ENCODE measurements around the gene ITGAE. TPM values are rescaled to one million over a fixed set of nuclear protein-coding genes. Genes with fewer than 3 reads are reported as not detected.

Gene ITGAE
- total RNA-seq, 1 donor from 2014 or later = 20.3 TPM

DNA sequence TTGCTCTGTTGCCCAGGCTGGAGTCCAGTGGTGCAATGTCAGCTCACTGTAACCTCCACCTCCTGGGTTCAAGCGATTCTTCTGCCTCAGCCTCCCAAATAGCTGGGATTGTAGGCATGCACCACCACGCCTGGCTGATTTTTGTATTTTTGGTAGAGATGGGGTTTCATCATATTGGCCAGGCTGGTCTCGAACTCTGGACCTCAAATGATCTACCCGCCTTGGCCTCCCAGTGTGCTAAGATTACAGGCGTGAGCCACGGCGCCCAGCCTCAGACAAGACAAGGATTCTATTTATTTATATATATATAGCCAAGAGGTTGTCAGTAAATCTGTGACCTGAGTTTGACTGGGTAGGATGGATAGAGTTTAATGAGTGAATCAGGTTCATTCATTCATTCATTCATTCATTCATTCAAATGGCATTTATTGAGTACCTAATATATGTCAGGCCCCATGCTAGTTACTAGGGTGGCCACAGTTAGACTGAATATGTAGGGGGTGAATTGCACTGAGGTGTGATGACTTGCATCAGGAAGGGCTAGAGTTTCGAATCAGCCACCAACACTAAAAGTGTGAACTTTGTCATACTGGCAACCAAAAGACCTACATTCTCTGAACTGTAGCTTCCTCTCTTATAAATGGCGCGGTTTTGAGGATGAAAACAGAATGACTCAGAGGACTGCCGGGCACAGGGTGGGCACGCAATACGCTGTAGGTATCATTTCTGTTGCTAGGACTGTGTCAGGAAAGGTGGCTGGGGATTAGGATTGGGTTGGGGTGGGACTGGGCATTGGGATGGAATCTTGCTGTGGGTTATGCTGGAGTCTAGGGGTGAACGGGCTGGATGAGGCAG lies 37.8 kb downstream of the ITGAE start:
- DNase-seq (ENCODE audit: low read depth in 2 of 2) = no peak

DNA sequence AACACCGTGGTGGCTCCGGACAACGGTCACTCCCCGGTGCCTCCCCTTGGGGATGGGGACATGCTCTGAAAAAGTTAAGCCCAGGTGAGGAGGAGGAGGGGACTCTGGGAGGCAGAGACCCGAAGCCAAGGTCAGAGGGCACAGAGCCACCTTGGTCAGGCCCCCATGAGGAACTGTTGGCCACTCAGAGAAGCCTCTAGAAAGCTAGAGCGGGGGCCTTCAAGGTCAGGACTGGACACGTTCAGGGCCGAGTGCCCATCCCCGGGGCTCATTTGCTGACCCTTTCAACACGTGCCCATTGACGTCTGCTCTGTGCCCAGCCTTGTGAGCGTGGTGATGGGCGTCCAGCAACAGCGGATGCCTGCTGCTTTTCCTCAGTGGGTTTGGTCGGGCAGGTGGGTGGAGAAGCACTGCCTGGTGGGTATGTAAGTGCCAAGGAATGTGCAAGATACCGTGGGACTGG lies 39.0 kb downstream of the ITGAE start:
- DNase-seq (ENCODE audit: low read depth in 2 of 2) = no peak

DNA sequence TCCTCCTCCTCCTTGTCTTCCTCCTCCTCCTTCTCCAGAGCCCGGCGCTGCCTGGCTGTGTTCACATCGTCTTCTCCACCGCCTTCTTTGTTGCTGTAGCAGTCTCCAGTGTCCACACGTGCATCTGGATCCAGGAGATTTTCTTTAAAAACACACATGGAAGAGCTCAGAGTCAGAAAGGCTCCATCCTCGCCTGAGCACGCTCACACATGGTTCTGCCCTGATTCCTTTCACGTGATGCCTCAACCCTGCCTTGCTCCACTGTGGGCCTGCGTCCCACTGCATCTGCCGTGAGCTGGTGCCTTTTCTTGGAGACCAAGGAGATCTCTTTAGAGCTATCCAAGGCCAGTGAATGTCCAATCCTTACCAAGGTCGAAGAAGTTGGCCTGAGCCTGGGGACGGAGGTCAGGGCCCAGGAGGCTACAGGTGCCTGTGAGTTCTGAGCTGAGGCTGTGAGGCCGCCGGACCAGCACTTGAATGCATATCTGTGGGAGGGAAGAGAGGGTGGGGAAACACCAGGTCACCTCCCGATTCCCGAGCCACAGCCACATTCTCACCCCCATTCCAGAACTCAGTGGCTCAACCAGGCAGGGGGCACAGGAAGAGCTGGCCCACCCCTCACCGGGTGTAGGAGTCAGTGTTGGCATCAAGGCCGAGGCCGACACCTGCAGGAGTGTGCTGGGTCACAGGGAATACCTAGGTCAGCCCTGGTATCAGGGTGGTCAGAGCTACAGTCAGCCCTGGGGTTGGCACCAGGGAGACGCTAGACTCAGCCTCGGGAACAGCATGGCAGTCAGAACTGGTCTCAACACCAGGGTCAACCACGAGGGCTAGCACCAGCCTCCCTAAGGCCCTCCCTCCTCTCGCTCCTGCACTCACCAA lies 39.7 kb downstream of the ITGAE start:
- no peak for DNase-seq (ENCODE audit: low read depth in 2 of 2)

DNA sequence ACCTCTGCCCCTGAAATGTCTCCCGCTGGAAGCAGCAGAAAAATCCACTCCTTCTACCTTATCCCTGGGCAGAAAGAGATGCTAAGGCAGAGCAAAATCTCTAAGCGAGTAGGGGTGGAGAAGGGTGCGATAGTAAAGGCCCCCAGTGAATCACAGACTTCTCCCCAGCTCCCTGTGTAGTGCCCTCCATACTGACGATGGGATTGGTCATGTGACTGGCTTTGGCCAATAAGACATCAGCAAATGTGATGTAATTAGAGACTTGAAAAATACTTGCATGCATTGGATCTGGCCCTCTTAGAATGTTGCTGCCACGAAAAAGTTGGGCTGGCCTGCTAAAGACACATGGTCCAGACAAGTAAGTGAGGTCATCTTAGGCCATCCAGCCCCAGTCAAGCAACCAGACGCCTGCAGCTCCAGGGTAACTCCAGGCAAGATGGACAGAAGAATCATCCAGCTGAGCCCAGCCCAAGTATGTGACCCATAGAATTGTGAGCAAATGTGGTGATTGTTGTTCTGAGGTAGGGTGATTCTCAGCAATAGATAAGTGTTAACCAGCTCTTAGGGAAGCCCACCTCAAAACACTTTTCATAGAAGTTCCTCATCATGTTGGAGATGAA lies 41.3 kb downstream of the ITGAE start:
- DNase-seq (ENCODE audit: low read depth in 2 of 2) = no peak

DNA sequence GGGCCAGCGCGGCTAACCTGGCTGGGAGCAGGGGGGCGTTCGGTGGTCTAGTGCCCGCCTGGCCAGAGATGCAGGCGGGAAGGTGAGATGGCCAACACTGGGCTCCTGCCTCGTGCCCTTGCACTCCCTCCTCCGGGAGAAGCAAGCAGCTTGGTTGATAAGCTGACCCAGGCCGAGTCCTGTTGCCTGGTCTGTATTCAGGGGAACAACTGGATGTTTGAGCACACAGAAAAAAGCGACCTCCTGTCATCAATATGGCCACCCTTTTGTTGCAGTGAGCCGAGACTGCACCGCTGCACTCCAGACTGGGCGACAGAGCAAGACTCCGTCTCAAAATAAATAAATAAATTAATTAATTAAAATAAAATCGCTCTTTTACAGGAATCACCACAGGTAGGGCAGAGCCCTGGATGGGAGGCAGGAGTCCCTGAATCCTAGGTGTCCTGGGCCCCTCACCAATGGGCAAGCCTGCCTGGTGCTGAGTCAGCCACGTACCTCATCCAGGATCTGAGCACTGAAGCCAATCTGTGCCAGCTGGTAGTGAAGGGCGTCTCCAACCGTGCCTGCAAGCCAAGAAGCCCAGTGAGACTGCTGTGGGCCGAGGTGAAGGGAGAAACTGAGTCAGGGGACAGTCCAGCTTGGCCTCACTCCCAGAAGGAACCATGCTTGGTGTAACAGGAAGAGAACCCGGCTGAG lies 45.5 kb downstream of the ITGAE start:
- no peak for DNase-seq (ENCODE audit: low read depth in 2 of 2)

DNA sequence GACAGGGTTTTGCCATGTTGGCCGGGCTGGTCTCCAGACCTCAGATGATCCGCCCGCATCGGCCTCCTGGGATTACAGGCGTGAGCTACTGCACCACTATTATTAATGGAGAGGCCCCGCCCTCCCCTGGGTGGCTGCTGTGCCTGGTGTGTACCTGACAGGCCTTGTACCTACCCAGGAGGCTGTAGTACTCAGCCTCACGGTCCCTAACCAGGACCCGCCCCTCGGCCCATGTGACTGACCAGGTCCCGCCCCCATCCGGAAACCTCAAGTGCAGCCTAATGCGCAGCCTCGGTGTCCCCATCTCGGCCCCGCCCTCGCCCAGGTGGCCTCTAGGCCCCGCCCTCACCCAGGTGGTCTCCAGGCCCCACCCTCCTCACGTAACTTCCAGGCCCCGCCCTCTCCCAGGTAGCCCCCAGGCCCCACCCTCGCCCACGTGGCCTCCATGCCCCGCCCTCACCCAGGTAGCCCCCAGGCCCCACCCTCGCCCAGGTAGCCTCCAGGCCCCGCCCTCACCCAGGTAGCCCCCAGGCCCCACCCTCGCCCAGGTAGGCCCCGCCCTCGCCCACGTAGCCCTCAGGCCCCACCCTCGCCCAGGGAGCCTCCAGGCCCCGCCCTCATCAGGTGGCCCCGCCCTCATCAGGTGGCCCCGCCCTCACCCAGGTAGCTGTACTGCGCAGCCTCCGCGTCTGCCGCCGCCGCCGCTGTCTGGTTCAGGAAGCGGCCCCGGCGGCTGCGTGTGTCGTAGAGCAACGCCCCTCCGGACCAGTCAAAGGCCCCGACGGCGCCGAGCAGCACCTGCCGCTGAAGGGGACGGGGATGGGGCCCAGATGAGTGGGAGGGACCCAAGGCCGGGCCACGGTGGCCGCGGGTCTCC lies 46.3 kb downstream of the ITGAE start:
- DNase-seq (ENCODE audit: low read depth in 2 of 2) = no peak

DNA sequence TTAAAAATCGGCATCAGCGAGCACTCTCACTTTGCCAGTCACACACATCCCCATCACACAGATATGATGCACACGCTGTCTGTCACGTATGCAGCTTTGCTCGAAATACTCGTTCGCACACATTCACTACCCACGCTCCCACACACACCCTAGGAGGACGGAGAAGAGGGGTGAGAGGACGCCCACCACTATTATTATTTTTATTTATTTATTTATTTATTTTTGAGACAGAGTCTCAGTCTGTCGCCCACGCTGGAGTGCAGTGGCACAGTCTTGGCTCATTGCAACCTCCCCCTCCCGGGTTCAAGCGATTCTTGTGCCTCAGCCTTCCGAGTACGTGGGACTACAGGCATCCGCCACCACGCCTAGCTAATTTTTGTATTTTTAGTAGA lies 46.9 kb downstream of the ITGAE start:
- DNase-seq (ENCODE audit: low read depth in 2 of 2) = no peak

DNA sequence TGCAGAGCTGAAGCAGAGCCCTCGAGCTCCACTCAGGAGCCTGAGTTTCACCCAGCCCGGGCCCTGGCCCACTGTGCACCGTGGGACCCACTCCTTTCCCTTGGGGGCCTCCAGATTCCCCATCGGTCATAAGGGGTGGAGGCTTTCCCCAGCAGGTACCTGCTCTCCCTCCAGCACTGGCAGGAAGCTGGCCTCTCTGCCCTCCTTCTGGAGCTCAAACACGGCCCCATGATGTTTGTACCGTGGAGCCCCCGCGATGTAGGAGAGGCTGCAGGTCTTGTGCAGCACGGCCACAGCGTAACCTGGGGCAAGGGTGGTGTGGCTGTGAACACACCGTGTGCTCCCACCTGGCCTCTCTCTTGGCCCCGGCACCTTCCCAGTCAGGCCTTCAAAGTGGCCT lies 47.4 kb downstream of the ITGAE start:
- no peak for DNase-seq (ENCODE audit: low read depth in 2 of 2)

DNA sequence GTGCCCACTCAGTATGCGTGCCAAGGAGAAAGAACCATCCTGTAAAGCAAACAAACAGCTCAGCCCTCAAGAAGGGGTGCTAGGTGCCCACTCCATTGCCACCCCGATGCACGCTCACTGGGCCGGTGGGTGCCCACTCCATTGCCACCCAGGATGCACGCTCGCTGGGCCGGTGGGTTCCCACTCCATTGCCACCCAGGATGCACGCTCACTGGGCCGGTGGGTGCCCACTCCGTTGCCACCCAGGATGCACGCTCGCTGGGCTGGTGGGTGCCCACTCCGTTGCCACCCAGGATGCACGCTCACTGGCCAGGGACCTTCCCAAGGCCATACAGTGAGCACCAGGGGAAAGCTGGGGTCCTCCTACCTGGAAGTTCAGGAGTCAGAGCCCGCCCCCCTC lies 49.2 kb downstream of the ITGAE start:
- DNase-seq (ENCODE audit: low read depth in 2 of 2) = no peak

DNA sequence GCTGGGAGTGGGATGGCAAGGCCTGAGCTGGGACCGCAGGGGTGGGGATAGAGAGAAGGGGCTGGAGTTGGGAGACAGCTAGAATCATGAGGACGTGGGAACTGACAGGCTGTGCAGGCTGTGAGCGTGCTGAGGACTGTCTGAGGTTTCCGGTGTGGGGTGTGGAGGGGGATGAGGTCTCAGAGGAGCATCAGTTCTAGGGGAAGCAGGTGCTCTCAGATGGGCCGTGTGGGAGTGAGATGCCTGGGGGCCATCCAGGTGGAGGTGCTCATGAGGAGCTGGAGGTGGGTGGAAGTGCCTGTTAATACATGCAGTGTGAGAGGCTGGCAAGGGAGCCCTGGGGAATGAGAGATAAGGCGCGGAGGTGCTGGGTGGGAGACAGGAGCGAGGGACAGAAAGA lies 50.1 kb downstream of the ITGAE start:
- no peak for DNase-seq (ENCODE audit: low read depth in 2 of 2)

DNA sequence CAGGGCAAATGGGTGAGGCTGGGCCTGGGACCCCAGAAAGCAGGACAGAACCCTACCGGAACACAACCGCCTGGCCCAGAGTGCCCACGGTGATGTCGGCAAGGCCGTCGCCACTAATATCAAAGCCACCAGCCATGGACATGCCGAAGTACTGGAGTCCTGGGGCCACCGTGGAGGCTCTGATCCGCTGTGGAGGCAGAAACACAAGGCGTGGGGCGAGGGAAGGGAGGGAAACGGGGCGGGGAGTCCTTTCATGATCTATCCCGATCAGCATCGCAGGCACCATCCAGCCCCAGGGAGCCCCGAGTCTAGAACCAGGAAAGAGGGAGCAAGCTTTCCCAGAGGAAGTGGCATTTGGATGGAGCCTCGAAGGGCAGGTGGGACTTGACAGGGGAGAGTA lies 50.7 kb downstream of the ITGAE start:
- DNase-seq (ENCODE audit: low read depth in 2 of 2) = no peak

DNA sequence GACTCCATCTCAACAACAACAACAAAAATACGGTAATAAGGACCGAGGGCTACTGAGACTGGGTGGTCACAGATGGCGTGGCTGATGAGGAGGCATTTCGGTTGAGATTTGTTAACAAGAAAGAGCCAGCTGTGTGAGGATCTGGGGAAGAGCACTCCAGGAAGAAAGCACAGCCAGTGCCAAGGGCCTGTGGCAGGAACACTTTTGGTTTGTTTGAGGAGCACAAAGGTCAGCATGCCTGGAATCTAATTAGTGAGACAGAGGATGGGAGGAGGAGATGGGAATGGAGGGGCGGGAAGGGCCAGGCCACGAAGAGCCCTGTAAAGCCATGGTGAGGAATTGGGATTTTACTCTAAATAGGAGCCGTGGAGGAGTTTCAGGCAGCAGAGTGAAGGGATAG lies 52.4 kb downstream of the ITGAE start:
- DNase-seq (ENCODE audit: low read depth in 2 of 2) = no peak

DNA sequence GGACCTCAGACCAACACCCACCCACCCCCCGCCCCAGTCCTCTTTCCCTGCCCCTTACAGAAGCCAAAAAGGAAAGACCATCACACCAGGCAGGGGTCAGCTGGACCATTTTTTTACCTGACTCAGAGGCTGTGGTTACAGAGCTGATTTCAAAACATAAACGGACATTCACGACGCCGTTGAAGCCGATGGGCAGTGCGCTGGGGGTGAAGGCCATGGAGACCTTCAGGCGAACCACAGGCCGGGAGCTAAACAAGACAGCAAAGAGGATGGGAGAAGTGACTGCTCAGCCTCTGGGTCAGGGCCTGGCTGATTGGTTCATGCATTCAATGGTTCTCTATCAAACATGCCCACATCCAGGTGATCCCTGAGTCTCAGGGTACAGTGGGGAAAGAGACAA lies 53.2 kb downstream of the ITGAE start:
- no peak for DNase-seq (ENCODE audit: low read depth in 2 of 2)

DNA sequence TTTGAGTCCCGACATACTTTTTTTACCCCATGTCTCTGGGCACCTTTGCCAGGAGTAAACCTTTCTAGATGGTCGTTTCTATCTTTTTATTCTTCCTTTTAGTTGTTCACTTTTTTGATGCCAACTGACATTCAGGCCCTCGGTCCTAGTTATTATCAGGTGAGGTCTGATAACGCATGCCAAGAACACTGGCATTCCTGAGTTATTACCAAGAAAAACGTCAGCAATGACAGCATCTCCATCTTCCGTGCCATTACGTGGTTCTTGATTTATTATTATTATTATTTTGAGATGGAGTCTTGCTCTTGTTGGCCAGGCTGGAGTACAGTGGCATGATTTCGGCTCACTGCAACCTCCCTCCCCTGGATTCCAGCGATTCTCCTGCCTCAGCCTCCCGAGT lies 55.9 kb downstream of the ITGAE start:
- DNase-seq (ENCODE audit: low read depth in 2 of 2) = no peak

DNA sequence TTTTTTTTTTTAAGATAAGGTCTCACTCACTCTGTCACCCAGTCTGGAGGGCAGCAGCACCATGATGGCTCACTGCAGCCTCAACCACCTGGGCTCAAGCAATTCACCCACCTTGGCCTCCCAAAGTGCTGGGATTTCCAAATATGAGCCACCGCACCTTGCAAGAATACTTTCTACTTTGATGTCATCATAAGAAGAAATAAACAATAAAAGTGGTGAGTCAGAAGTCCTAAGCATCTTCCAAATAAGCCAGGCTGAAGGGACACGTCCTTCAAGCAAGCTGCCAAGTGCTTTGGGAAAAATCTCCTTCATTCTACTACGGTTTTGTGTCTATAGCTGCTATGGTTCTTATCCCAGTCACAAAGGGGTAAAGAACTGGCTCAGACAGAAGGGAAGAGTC lies 57.0 kb downstream of the ITGAE start:
- DNase-seq (ENCODE audit: low read depth in 2 of 2) = no peak

DNA sequence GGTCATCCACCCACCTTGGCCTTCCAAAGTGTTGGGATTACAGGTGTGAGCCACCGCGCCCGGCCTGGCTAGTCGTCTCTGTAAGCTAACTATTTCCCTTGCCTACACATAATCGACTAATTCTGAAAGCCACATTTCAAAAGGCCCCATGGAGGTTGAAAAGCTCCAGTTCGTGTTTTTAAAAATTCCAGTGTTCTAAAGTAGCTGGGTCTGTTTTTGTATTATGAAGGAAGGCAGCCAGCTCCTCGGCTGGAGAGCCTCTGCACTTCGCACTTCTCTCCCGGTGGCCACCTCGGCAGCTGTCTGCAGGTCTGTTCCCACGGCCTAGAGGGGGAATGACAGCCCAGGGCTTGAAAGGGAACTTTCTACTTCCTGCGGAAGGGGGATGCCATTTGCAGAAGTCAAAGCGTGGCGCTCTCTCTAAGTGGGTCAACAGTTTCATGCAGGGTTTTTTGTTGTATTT lies 60.3 kb downstream of the ITGAE start:
- DNase-seq (ENCODE audit: low read depth in 2 of 2) = no peak

DNA sequence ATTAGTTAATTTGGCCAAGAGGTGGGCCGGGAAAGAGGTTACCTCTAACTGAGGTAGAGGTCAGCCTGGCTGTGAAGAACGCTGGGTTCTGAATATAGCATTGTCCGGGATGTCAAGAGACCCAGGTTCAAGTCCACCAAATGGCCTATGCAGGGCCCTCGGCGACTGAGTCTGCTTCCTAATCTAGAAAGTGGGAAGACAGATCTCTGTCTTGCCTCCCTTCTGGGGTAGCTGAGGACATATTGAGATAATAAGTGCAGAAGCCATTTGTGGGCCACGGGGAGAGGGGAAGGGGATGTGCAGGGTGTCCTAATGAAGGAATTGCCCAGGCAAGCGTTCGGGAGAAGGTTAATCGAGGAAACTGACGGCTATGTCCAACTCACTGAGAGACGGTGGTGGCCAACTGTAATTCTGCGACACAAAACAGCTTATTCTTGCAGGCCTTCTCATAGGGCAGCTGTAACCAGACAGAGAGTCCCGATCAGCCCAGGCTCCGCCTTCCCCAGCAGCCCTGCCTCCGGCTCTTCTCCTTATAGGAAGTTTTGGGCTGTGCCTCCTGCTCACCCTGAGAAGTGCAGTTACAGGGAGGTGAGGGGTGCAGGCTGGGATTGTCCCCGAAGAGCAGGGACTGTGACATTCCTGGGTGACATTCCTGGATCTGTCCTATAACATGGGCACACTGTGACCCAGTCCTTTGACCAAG lies 61.4 kb downstream of the ITGAE start:
- DNase-seq (ENCODE audit: low read depth in 2 of 2) = no peak

DNA sequence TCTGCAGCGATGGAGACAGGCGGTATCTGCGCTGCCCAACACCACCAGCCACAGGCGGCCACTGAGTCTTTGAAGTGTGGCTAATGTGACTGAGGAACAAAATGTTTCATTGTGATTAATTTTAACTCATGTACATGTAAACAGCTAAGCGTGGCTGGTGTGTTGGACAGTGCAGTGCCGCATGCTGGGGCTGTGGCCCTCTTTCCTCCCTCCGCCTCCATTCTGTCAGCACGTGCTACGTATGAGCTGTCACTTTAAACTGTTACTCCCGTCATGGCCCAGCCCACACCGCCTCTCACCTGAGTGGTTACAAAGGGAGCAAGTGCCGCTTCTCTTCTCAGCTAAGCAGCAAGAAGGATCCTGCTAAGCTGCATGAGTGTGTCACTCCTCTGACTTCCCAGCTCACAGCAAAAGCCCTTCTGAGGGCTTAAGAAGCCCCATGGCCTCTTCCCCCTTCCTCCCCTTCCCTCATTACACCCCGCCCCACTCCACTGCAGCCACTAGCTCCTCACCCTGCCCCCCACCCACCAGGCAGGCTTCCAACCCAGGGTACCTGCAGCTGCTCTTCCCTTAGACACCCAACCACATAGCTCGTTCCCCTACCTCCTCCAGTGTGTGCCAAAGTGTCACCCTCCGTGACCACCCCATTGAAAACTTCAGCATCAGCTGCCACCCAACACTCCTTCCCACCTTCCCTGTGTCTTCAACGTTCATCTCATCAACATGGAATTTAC lies 62.3 kb downstream of the ITGAE start:
- peak in 1 of 2 donors; percentile 10 for DNase-seq (ENCODE audit: low read depth in 2 of 2)

DNA sequence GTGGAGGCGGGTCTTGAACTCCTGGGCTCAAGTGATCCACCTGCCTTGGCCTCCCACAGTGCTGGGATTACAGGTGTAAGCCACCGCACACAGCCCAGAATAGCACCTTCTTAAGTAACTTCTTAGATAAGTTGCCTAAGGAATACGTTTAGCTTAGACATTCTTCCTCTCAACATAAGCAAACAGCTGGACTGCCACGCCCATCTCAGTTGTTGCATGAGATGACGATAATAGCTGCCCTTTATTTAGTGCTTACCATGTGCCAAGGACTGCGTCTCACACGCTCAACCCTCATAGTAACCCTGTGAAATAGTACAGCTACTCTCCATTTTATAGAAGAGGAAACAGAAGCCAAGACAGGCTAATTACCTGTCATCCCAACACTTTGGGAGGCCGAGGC lies 65.5 kb downstream of the ITGAE start:
- DNase-seq (ENCODE audit: low read depth in 2 of 2) = no peak

Data from dermis microvascular lymphatic vessel endothelial cell (primary cell).